Stimulated activated CD8-positive, alpha-beta memory T cell treated with anti-CD3 and anti-CD28 coated beads, Interleukin-15, amount 100 ng/mL, for 48 hours (primary cell): ENCODE measurements around the gene C4BPA.
A peak's percentile ranks its signal among the peaks of the same experiment; 100 is the strongest.

Experiments
- DNase-seq, 2 donors: peaks; one replicate each; pipeline ENCODE4 v3.0.0-alpha.2; 2020; ENCODE audit warnings: low read depth in 2 of 2

The C4BPA gene

DNA sequence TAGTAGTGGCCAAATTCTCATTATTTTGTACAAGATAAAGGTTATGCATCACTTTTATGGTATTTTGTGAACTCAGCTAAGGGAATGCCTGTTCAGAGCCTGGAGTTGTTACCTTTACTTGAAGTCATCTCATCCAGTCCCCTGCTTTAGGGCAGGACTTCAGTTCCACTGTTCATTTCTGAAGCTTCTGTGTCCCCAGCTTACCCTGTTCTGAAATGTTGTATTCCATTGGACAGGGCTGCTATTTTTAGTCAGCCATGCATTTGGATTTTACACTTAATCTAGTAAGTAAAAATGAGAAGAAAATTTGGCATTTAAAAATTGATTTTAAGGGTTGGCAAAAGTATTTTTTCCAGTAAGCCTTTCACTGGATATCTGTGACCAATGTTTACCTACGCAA, 27.0 kb upstream of the C4BPA start:
- no peak for DNase-seq

- DNase-seq = peak in 1 of 2 donors; percentile 34
Observed at GRCh38 chr1:207077470-207078377, 26.3 kb upstream of the C4BPA start.

- DNase-seq = no peak
Observed at GRCh38 chr1:207078578-207079132, 25.4 kb upstream of the C4BPA start.

DNA sequence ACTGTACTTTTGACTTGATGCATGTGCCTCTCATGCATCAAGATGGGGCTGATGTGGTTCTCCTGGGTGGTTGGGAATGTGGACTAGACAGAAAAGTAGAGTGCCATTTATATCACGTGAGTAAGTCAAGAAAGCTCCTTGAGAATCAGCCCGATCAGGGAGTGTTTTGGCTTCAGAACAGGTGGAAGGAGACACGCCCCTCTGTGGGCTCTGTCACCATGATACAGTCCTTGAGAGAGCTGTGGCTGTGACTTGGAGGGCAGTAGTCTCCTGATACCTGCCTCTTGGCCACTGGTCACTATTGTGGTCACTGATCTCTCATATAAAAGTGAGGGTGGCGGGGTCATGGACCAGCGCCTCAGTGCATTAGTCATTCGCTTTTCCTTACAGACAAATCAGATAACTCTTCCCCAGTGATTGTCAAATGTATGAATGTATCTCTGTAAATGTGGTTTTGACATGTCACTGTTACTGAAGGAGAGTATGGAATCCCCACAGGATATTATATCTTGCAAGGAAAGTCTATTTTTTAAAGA, 24.3 kb upstream of the C4BPA start:
- no peak for DNase-seq

DNA sequence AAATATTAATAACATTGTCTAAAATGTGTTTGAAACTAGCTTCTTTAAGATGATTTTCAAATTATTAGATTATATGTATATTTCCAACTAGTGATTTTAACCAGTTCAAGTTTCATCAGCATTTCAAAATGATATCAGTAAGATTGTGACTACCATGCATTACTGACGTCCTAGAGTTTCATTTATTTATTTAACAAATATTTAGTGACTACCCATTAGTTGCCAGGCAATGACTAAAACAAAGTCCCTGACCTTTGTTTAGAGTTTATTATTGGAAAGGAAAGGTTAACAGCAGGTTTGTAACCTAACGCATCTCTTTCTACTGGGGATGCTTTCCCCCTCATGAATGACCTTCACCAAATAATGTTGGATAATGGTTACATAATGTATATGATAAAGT, 22.9 kb upstream of the C4BPA start:
- no peak for DNase-seq

DNA sequence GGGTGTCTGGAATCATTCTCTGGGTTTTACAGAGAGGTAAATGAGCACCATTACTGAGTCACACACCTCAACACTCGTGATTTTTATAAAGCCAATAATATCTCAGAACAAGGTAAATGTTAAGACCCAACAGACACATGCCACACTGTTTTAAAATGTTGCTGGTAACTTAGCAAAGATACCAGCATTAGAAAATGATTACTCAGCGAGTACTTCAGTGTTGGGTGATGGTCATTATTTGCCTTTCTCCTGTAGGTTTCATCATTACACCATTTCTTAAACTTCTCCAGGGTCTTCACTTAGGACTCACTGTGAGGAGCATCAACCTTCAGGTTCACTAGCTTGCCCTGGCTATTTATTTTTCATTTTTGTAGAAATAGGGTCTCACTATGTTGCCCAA, 22.2 kb upstream of the C4BPA start:
- no peak for DNase-seq

- DNase-seq = no peak
Observed at GRCh38 chr1:207084232-207084631, 19.8 kb upstream of the C4BPA start.

GRCh38 chr1:207084701-207085180, 19.3 kb upstream of the C4BPA start:
- peak; percentile 8 to 50 for DNase-seq

GRCh38 chr1:207085887-207086286, 18.1 kb upstream of the C4BPA start:
- DNase-seq = no peak

DNA sequence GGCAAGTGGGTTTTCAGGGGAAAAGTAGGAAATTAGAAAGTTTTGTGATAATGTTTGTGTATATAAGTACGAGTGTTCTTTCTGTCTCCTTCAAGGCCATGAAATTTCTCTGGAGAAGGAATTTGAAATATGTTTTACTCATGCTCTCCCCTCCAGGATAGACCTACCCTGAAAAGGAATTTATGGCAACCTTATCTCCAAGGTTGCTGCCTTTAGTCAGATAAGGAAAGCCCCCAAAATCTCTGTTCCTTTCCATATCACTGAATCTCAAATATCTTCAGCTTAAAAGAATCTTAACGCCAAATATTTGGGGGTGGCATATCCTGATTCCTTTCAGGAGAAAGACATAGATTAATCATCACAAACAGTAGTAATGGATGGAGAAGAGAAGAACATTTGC, 15.9 kb upstream of the C4BPA start:
- no peak for DNase-seq

GRCh38 chr1:207088701-207089626, 15.1 kb upstream of the C4BPA start, which contains the start of gene C4BPB:
C4BPB (plus strand) TSS chr1:207088860; CDS start chr1:207089532, 672 bp downstream.
- DNase-seq = no peak

DNA sequence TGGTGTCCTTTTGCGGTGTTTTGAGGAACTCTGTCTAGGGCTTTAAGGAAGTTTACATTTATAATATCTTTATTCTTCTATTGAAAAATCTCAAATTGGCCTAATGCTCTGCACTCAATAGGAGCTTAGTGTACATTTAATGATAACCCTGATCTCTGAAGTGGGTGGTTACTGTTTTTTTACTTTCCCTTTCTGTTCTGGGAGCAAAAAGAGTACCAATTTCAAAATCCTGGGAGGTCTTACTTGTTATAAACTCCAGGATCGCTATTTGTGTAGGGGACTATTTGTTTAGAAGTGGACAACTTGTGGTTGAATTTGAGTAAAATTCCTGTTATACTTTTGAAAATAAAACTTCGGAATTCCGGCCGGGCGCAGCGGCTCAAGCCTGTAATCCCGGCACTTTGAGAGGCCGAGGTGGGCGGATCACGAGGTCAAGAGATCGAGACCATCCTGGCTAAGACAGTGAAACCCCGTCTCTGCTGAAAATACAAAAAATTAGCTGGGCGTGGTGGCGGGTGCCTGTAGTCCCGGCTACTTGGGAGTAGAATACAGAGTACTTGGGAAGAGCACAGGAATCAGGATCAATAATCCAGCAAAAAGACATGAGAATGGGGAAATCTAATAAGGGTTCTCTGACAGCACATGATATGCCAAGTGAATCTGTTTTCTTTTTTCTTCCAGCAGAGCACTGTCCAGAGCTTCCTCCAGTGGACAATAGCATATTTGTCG, 14.2 kb upstream of the C4BPA start:
- DNase-seq = no peak

GRCh38 chr1:207091200-207091908, 12.7 kb upstream of the C4BPA start:
- DNase-seq = no peak

GRCh38 chr1:207093944-207094343, 10.1 kb upstream of the C4BPA start:
- no peak for DNase-seq

DNA sequence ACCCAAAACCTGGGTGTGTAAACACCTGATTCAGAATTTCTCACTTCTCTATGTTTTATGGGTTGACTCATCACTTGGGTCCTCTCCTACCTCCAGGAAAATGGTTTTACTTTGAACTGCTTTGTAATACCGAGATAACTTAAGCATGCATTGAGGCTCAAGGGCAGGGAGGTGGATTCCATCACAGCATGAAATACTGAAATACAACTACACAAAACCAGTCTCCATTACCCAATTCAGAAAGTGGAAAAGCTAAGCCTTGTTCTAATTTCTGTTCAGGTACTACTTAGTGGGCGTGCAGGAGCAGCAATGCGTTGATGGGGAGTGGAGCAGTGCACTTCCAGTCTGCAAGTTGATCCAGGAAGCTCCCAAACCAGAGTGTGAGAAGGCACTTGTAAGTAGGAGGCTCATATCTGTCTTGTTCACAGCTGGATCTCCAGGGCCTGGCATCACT, 6.1 kb upstream of the C4BPA start:
- DNase-seq = peak; percentile 8 to 30

DNA sequence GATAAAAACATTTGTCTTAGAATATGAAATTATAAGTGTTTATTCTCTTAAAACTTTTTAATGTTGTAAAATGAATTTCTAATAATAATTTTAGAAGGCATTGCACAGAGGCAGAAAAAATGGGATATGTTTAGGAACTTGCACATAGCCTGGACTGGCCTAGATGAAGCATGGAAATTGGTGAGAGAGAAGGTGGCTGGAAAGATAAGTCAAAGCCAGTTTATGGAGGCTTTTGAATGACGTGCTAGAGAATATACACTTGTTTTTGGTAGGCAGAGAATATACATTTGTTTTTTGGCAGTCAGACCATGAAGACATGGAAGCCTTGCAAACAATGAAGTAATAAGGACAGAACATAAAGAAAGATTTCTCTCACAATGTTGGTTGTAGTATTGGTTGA, 2.3 kb upstream of the C4BPA start:
- no peak for DNase-seq

- no peak for DNase-seq
Observed at GRCh38 chr1:207102146-207102545, 1.9 kb upstream of the C4BPA start.

DNA sequence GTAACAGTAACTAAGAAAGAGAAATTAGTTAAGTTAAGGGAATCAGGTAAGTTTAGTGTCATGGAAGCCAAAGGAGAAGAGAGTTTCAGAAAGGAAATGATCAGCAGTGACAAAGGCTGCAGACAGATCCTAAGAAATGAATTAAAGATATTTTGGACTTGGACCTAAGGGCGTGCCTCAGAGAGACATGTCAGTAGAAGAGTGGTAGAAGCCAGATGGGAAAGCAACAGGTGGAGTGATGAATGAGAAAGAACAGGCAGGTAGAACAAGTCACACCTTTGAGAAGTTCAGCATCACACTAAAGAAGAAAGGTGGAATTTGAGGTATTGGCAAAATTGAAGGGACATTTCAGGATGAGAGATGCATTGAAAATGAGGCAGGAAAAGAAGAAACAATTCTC, 1.4 kb upstream of the C4BPA start:
- no peak for DNase-seq

DNA sequence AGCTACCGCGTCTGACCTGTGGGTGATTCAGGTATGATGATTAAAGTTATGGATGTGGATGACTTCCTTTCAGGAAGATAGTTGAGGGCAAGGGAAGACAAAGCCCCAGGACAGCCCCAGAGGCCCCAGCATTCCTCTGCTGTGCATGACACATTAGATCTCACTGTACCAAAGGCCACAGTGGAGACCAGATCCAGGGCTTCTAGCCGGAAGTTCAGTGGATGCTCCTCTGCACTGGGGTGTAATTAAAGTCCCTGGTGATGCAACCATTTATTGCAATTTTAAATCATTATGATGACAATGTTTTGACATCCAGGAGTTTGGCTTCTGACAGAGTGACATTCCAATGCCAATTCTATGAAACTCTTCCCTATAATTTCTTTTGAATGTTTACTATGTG, 5.0 kb downstream of the C4BPA start:
- no peak for DNase-seq

DNA sequence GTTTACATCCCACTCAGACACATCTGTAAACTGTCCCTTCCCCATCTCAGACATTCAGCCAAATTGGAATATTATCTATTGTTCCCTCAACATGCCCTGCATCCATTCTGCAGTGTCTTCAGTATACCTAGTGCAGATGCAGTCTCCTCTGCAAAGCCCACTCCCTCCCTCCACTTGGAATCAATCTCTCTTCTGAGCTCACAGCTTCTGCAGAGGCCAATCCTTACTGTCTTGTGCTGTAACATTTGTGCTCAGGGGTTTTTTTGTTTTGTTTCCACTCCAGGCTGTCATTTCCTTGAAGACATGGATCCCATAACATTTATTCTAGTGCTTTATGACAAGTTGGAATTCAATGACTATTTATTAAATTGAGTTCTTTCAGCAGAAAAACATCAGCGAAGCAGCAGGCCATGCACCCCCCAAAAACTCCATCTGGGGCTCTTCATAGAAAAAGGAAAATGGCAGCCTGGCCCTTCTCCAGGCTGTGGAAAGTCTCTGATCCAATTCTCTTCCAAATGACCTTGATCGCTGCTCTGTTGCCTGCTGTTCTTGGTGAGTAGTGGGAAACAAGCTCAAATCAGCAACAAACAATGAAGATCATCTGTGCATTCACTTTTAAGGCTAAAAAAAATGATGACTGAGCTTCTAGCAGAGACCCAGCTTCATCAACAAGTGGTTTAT, 8.7 kb downstream of the C4BPA start:
- DNase-seq = no peak
